ENCODE data around the gene LTA4H.

The LTA4H gene

GRCh38 chr12:96033549-96034389 is 1.6 kb downstream of the LTA4H start:
- no peaks in the 10 kb centered on the region for H3K36me3 ChIP-seq (ENCODE audit: insufficient read depth, low read length)

GRCh38 chr12:96029826-96030225 is 5.6 kb downstream of the LTA4H start:
- TF ChIP-seq EZH2phosphoT487 (IDR thresholded peaks at IDR 0.05; ENCODE audit: borderline replicate concordance) = no peak
- no peak for TF ChIP-seq CTCF (conservative IDR thresholded peaks at IDR 0.05; ENCODE audit: low read length)
- H3K79me2 ChIP-seq (ENCODE audit: insufficient read depth, low read length) = peaks cover 26% of the 10 kb centered on the region
- H3K4me2 ChIP-seq (ENCODE audit: low read depth, low read length, poor library complexity, severe bottlenecking) = peak overlapping the region; percentile 87
- H3K4me3 ChIP-seq (ENCODE audit: low read length, poor library complexity, severe bottlenecking) = no peak overlapping the region
- no peak overlapping the region for H3K9ac ChIP-seq (ENCODE audit: low read depth, low read length, poor library complexity, severe bottlenecking)
- no peaks in the 10 kb centered on the region for H3K27me3 ChIP-seq (ENCODE audit: insufficient read depth, low read length, poor library complexity, severe bottlenecking)
- no peaks in the 10 kb centered on the region for H3F3A ChIP-seq (ENCODE audit: low read depth)
- peaks cover 10% of the 10 kb centered on the region; the same call in 1 of the 2 replicates for H3K36me3 ChIP-seq (ENCODE audit: insufficient read depth, low read length)
- H4K20me1 ChIP-seq (ENCODE audit: insufficient read depth, low read length, poor library complexity, severe bottlenecking) = peaks cover 6% of the 10 kb centered on the region
- H2AFZ ChIP-seq (ENCODE audit: low read length) = no peak overlapping the region
- H3K4me1 ChIP-seq (ENCODE audit: insufficient read depth, low read length, poor library complexity, severe bottlenecking) = peaks cover 30% of the 10 kb centered on the region
- no peaks in the 10 kb centered on the region for H3K9me3 ChIP-seq (ENCODE audit: insufficient read depth, low read depth, low read length)
- H3K9me2 ChIP-seq (replicated peaks; ENCODE audit: low read depth, low read length) = no peaks in the 10 kb centered on the region

More at GRCh38 chr12:96033549-96034389, 1.6 kb downstream of the LTA4H start:
- H3K27me3 ChIP-seq (ENCODE audit: insufficient read depth, low read length, poor library complexity, severe bottlenecking) = no peaks in the 10 kb centered on the region
- H3K4me2 ChIP-seq (ENCODE audit: low read depth, low read length, poor library complexity, severe bottlenecking) = peak overlapping the region; percentile 87
- no peaks in the 10 kb centered on the region for H3F3A ChIP-seq (ENCODE audit: low read depth)
- no peak for TF ChIP-seq CTCF (conservative IDR thresholded peaks at IDR 0.05; ENCODE audit: low read length)
- TF ChIP-seq EZH2phosphoT487 (IDR thresholded peaks at IDR 0.05; ENCODE audit: borderline replicate concordance) = no peak
- peak overlapping the region; percentile 78 for H3K9ac ChIP-seq (ENCODE audit: low read depth, low read length, poor library complexity, severe bottlenecking)
- peak overlapping the region; percentile 92 for H3K4me3 ChIP-seq (ENCODE audit: low read length, poor library complexity, severe bottlenecking)
- no peaks in the 10 kb centered on the region for H3K9me2 ChIP-seq (replicated peaks; ENCODE audit: low read depth, low read length)
- no peaks in the 10 kb centered on the region for H3K9me3 ChIP-seq (ENCODE audit: insufficient read depth, low read depth, low read length)
- peaks cover 8% of the 10 kb centered on the region for H4K20me1 ChIP-seq (ENCODE audit: insufficient read depth, low read length, poor library complexity, severe bottlenecking)
- peaks cover 28% of the 10 kb centered on the region for H3K79me2 ChIP-seq (ENCODE audit: insufficient read depth, low read length)
- no peak overlapping the region for H2AFZ ChIP-seq (ENCODE audit: low read length)
- H3K4me1 ChIP-seq (ENCODE audit: insufficient read depth, low read length, poor library complexity, severe bottlenecking) = peaks cover 37% of the 10 kb centered on the region

GRCh38 chr12:96028538-96028937 is 6.8 kb downstream of the LTA4H start:
- Histone ChIP-seq H3K4me3 (ENCODE audit: low read length, poor library complexity, severe bottlenecking) (no peak overlapping the region), H3K36me3 (ENCODE audit: insufficient read depth, low read length) (peaks cover 14% of the 10 kb centered on the region; the same call in 1 of the 2 replicates), H3K79me2 (ENCODE audit: insufficient read depth, low read length) (peaks cover 13% of the 10 kb centered on the region), H3F3A (ENCODE audit: low read depth) (no peaks in the 10 kb centered on the region), H3K4me2 (ENCODE audit: low read depth, low read length, poor library complexity, severe bottlenecking) (peak overlapping the region; percentile 11), H3K4me1 (ENCODE audit: insufficient read depth, low read length, poor library complexity, severe bottlenecking) (peaks cover 19% of the 10 kb centered on the region), H3K9me3 (ENCODE audit: insufficient read depth, low read depth, low read length) (no peaks in the 10 kb centered on the region), H4K20me1 (ENCODE audit: insufficient read depth, low read length, poor library complexity, severe bottlenecking) (no peaks in the 10 kb centered on the region), H3K27me3 (ENCODE audit: insufficient read depth, low read length, poor library complexity, severe bottlenecking) (no peaks in the 10 kb centered on the region), H2AFZ (ENCODE audit: low read length) (no peak overlapping the region), H3K9ac (ENCODE audit: low read depth, low read length, poor library complexity, severe bottlenecking) (no peak overlapping the region), H3K9me2 (replicated peaks; ENCODE audit: low read depth, low read length) (no peaks in the 10 kb centered on the region)
- TF ChIP-seq CTCF (conservative IDR thresholded peaks at IDR 0.05; ENCODE audit: low read length) (no peak), EZH2phosphoT487 (IDR thresholded peaks at IDR 0.05; ENCODE audit: borderline replicate concordance) (no peak)

Measured in Loucy (cell line).